SU-DHL-6 (cell line): ENCODE measurements around the gene SCAF1.
A peak's percentile ranks its signal among the peaks of the same experiment; 100 is the strongest.

Source experiments
- H2AFZ ChIP-seq: fragments of 200-600 bp; sonication (generic); 2 replicates; pipeline ENCODE4 v1.6.1; 2014; ENCODE audit warnings: low read depth, mild to moderate bottlenecking, moderate library complexity, mixed read lengths, antibody characterized with exemption, low read length; ENCODE audit not compliant: severe bottlenecking
- H3F3A ChIP-seq: fragments of 200-600 bp; shearing (Covaris generic); 2 replicates; pipeline ENCODE4 v1.6.0; 2016; ENCODE audit warnings: antibody characterized with exemption, mild to moderate bottlenecking; ENCODE audit not compliant: insufficient read depth
- H3K27ac ChIP-seq: fragments of 200-600 bp; sonication (generic); 2 replicates; pipeline ENCODE4 v1.5.1; 2016; ENCODE audit warnings: low read depth, mild to moderate bottlenecking, low read length, moderate library complexity, mixed read lengths
- H3K27me3 ChIP-seq: fragments of 200-600 bp; sonication (generic), shearing (Covaris generic); 2 replicates; pipeline ENCODE4 v1.6.0; 2014; ENCODE audit warnings: mild to moderate bottlenecking, low read length
- H3K36me3 ChIP-seq: fragments of 200-600 bp; sonication (generic); 2 replicates; pipeline ENCODE4 v1.6.1; 2014; ENCODE audit warnings: mild to moderate bottlenecking, low read length, mixed read lengths
- H3K4me2 ChIP-seq: fragments of 300-600, 200-600 bp; shearing (Covaris generic), sonication (generic); 2 replicates; pipeline ENCODE4 v1.6.0; 2014; ENCODE audit warnings: low read length, low read depth, mild to moderate bottlenecking; ENCODE audit not compliant: poor library complexity, severe bottlenecking
- H3K4me3 ChIP-seq: fragments of 200-600 bp; sonication (generic); 2 replicates; pipeline ENCODE4 v1.5.1; 2014; ENCODE audit warnings: antibody characterized with exemption, low read length, mild to moderate bottlenecking, mixed read lengths; ENCODE audit not compliant: insufficient read depth, poor library complexity, severe bottlenecking
- H3K79me2 ChIP-seq: fragments of 200-600 bp; sonication (generic); 2 replicates; pipeline ENCODE4 v1.6.1; 2014; ENCODE audit warnings: mild to moderate bottlenecking, low read length, moderate library complexity; ENCODE audit not compliant: insufficient read depth
- H3K9ac ChIP-seq: fragments of 200-600 bp; sonication (generic); 2 replicates; pipeline ENCODE4 v1.7.0; 2014; ENCODE audit warnings: mild to moderate bottlenecking, low read length
- H3K9me2 ChIP-seq: fragments of 200-600 bp; sonication (generic); replicated peaks from 2 replicates; pipeline ENCODE4 v1.6.1; 2014; ENCODE audit warnings: low read length; ENCODE audit not compliant: insufficient read depth
- H3K9me3 ChIP-seq: fragments of 200-600 bp; sonication (generic); 2 replicates; pipeline ENCODE4 v1.6.1; 2014; ENCODE audit warnings: low read length, mixed read lengths; ENCODE audit not compliant: insufficient read depth
- H4K20me1 ChIP-seq: fragments of 200-600 bp; sonication (generic); 2 replicates; pipeline ENCODE4 v1.6.1; 2014; ENCODE audit warnings: low read depth, mild to moderate bottlenecking, antibody characterized with exemption, low read length, moderate library complexity, mixed read lengths
- EZH2phosphoT487 ChIP-seq: fragments of 200-600 bp; sonication (generic), shearing (Covaris generic); conservative IDR thresholded peaks from 2 replicates; pipeline ENCODE4 v1.6.1; 2018; ENCODE audit warnings: mild to moderate bottlenecking, antibody characterized with exemption, low read length, moderate library complexity, mixed read lengths
- TF ChIP-seq, protein P1 (sequence below): fragments of 200-600 bp; sonication (generic); IDR thresholded peaks from one replicate; pipeline ENCODE4 v1.5.1; 2017; ENCODE audit warnings: antibody characterized with exemption, mild to moderate bottlenecking, low read length, moderate library complexity; ENCODE audit not compliant: insufficient read depth, poor library complexity, severe bottlenecking

Gene SCAF1

DNA sequence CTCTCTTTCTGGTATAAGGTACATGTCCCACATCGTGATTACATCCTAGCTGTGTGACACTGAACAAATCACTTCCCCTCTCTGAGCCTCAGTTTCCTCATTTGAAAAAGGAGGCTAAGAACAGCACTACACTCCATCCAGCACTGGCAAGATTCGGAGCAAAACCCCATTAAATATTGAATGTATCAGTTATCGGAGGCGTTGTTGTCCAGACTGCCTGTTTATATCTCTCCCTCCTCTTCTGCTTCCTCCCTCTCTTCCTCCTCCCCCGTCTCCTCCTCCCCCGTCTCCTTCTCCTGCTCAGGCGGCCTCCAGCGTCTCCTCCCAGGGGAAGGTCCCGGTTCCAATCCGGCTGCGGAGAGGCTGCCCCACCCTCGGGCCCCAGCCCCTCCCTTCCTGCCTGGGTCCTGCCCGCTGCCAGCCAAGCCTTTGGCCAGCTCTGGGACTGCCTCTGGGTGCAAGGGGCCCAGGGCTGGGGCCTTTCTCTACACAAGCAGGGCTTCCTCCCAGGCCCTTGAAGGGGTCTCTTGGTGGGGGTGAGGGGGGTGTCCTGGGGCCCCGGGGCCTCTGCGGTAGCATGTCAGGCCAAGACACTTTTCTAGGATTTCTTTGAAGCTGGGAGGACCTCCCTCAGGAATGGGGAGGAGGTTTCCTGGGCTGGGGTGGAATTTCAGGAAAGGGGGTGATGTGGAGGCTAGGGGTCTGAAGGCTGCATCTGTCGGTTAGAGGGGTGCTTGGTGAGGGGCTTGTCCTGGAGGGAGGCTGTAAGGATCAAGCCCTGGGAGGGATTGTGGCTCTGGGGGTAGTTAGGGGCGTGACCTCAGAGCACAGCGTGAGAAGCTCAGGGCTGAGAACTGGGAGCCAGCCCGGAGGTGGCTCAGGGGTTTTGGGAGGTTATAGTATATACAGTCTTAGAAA, 3.9 kb upstream of the SCAF1 start:
- no peaks in the 10 kb centered on the region for H4K20me1 ChIP-seq
- H3K9me3 ChIP-seq: no peaks in the 10 kb centered on the region
- H3K4me2 ChIP-seq: no peak overlapping the region
- no peaks in the 10 kb centered on the region for H3K27me3 ChIP-seq
- H2AFZ ChIP-seq: no peak overlapping the region
- no peaks in the 10 kb centered on the region for H3K9me2 ChIP-seq
- H3K4me3 ChIP-seq: no peak overlapping the region
- no peaks in the 10 kb centered on the region for H3K36me3 ChIP-seq
- no peak overlapping the region for H3K27ac ChIP-seq
- TF ChIP-seq, protein P1, sequence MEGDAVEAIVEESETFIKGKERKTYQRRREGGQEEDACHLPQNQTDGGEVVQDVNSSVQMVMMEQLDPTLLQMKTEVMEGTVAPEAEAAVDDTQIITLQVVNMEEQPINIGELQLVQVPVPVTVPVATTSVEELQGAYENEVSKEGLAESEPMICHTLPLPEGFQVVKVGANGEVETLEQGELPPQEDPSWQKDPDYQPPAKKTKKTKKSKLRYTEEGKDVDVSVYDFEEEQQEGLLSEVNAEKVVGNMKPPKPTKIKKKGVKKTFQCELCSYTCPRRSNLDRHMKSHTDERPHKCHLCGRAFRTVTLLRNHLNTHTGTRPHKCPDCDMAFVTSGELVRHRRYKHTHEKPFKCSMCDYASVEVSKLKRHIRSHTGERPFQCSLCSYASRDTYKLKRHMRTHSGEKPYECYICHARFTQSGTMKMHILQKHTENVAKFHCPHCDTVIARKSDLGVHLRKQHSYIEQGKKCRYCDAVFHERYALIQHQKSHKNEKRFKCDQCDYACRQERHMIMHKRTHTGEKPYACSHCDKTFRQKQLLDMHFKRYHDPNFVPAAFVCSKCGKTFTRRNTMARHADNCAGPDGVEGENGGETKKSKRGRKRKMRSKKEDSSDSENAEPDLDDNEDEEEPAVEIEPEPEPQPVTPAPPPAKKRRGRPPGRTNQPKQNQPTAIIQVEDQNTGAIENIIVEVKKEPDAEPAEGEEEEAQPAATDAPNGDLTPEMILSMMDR: no peak
- TF ChIP-seq EZH2phosphoT487: no peak
- H3K79me2 ChIP-seq: peaks cover 8% of the 10 kb centered on the region; the same call in 1 of the 2 replicates
- no peak overlapping the region for H3K9ac ChIP-seq
- H3F3A ChIP-seq: 0 out of 2 replicates have a peak, but pooled peaks cover 12% of the 10 kb centered on the region

DNA sequence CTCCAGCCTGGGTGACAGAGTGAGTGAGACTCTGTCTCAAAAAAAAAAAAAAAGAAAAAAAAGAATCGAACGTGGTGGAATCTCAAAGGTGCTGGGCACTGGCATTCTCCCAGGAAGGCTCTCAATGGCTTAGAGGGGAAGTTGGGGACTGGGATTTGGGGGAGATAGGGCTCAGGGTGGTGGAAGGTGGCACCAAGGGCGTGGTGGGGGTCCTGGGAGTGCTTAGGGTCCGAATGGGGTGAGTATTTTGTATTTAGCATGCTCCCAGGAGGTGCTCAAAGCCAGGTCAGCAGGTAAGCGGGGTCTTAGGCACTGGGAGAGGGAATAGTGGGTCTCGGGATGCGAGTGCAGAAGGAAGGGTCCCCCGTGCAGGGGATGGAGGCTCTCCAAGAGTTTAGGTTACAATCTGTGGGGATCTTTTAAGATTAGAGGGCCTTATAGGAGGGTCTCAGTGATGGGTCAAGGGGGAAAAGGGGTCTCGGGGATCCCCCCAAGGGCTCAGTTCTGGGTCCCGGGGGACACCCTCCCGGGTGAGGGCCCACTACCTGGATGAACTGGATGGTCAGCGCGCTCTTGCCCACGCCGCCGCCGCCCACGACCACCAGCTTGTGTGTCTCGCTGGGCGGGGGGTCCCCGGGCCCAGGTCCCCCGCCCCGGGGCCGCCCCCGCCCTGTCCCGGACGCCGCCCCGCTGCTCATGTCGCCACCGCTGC, 2.5 kb upstream of the SCAF1 start:
- Histone ChIP-seq H3K4me2 (peak overlapping the region; percentile 52), H4K20me1 (no peaks in the 10 kb centered on the region), H3K9me3 (no peaks in the 10 kb centered on the region), H3K27me3 (no peaks in the 10 kb centered on the region), H2AFZ (no peak overlapping the region), H3K4me3 (peak overlapping the region; percentile 49), H3K9ac (peak overlapping the region; percentile 45), H3K79me2 (peaks cover 23% of the 10 kb centered on the region), H3K27ac (no peak overlapping the region), H3K36me3 (no peaks in the 10 kb centered on the region), H3F3A (0 out of 2 replicates have a peak, but pooled peaks cover 12% of the 10 kb centered on the region), H3K9me2 (no peaks in the 10 kb centered on the region)
- TF ChIP-seq, protein P1: no peak
- TF ChIP-seq EZH2phosphoT487: no peak

DNA sequence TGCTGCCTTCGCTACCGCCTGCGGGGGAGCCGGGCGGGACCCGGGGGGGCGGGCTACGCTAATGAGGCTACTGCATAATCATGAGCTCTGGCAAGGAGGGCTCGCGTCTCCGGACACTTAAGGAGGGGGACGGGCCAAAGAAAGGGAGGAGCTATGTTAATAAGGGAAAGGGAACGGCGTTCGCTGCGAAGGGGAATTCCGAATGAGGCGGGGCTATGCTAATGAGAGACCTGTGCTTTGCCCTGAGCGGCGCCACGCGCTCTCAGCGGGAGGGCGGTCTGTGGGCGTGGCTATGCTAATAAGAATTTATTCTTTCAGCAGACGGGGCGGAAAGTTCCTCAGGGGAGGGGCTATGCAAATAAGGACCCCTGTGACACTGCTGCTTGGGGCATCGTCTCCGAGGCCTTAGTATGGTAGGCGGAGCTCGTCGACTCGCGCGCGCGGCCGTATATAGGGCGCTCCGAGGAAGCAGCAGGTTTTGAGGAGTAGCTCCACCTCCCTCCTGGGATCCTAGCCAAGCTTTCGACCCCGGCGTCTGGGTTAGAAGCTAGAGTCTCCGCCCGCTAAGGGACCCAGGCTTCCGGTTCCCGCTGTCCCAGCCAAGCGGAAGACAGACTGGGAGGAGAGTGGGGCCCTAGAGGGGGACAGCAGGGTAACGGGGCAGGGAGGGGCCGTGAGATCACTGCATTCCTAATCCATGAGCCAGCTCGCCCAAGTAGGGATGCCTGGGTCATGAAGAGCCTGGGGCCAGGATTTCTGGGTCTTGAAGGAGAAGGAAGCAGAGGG, 1.7 kb upstream of the SCAF1 start, which contains the start of gene RRAS:
Gene RRAS, minus strand, starts transcription at position 31 of the 786 bp plus-strand sequence. CDS start 45 bp downstream, outside the sequence.
- Histone ChIP-seq H3K4me3 (peak within 1 kb of the TSS; percentile 67), H3K79me2 (peaks cover 28% of the 10 kb centered on the region), H3K4me2 (peak within 1 kb of the TSS; percentile 82), H3K9me2 (no peaks in the 10 kb centered on the region), H3F3A (0 out of 2 replicates have a peak, but pooled peaks cover 12% of the 10 kb centered on the region), H3K27me3 (no peaks in the 10 kb centered on the region), H4K20me1 (no peaks in the 10 kb centered on the region), H3K9ac (peak within 1 kb of the TSS; percentile 76), H3K9me3 (no peaks in the 10 kb centered on the region), H3K27ac (peak within 1 kb of the TSS; percentile 83), H3K36me3 (no peaks in the 10 kb centered on the region), H2AFZ (no peak within 1 kb of the TSS)
- no peak for TF ChIP-seq EZH2phosphoT487
- TF ChIP-seq, protein P1: no peak
